Transverse colon (tissue), 3 donors: Measurements from ENCODE around the gene OR6B3.

Source experiments
- CTCF ChIP-seq, 5 experiments: fragments of 200-600 bp in 3 of 5; fragments of 450-650 bp in 2 of 5; sonication (generic) in 3 of 5; IDR thresholded peaks; 1 replicate in 2 of 5; 2 replicates in 3 of 5; pipeline ENCODE4 v1.5.1; 2016 to 2017; ENCODE audit warnings: antibody characterized with exemption in 5 of 5, inconsistent platforms in 3 of 5, mild to moderate bottlenecking in 2 of 5, moderate library complexity in 1 of 5
- POLR2A ChIP-seq: fragments of 450-650 bp; IDR thresholded peaks from one replicate; pipeline ENCODE4 v1.6.1; 2016; ENCODE audit warnings: antibody characterized with exemption, mild to moderate bottlenecking, moderate library complexity

GRCh38 chr2:240053173-240054155 lies at the start of gene OR6B3:
- TF ChIP-seq CTCF (IDR thresholded peaks at IDR 0.05) (no peak), POLR2A (no peak)
